Common myeloid progenitor, CD34-positive (primary cell): Measurements from ENCODE around the gene CRIM1.

ENCODE experiments used
- CTCF ChIA-PET: fragments of 350-600 bp; sonication (Branson Sonifier 250); formaldehyde crosslinking; loops from one replicate; lab custom pipeline; 2021; ENCODE audit warnings: antibody characterized with exemption; lab: Charles Lee
- POLR2A ChIA-PET: fragments of 350-600 bp; sonication (Branson Sonifier 250); formaldehyde crosslinking; loops from one replicate; lab custom pipeline; 2021; ENCODE audit warnings: antibody characterized with exemption; lab: Charles Lee
- DNase-seq, 3 donors: peaks; one replicate each; pipeline versions ENCODE4 v3.0.0 to v3.0.0-alpha.2; 2013
- H3K27ac ChIP-seq, 2 experiments: 1 replicate in 1 of 2; 2 replicates in 1 of 2; pipeline ENCODE4 v1.7.0; 2013; ENCODE audit warnings: inconsistent platforms in 2 of 2, low read length in 2 of 2, mild to moderate bottlenecking in 2 of 2, low read depth in 1 of 2, moderate library complexity in 1 of 2; ENCODE audit not compliant: severe bottlenecking in 2 of 2, insufficient read depth in 1 of 2, poor library complexity in 1 of 2
- H3K27me3 ChIP-seq, 5 experiments: replicated peaks in 2 of 5; 1 replicate in 3 of 5; 2 replicates in 2 of 5; pipeline versions ENCODE4 v1.6.1 to v1.7.0; 2013; ENCODE audit warnings: low read length in 4 of 5, mild to moderate bottlenecking in 2 of 5, moderate library complexity in 2 of 5, inconsistent platforms in 1 of 5; ENCODE audit not compliant: insufficient read depth in 5 of 5, control insufficient read depth in 4 of 5
- H3K36me3 ChIP-seq, 4 experiments: 1 replicate in 2 of 4; 2 replicates in 2 of 4; pipeline versions ENCODE4 v1.6.1 to v1.7.0; 2013; ENCODE audit warnings: low read length in 3 of 4, control low read depth in 1 of 4, mild to moderate bottlenecking in 1 of 4; ENCODE audit not compliant: control insufficient read depth in 4 of 4, insufficient read depth in 4 of 4
- H3K4me1 ChIP-seq, 4 experiments: 1 replicate in 3 of 4; 2 replicates in 1 of 4; pipeline versions ENCODE4 v1.6.1 to v1.7.1; 2013; ENCODE audit warnings: low read length in 3 of 4, mild to moderate bottlenecking in 3 of 4, control low read depth in 1 of 4, inconsistent platforms in 1 of 4, moderate library complexity in 1 of 4; ENCODE audit not compliant: control insufficient read depth in 4 of 4, insufficient read depth in 4 of 4; ENCODE audit errors: control extremely low read depth in 1 of 4
- H3K4me3 ChIP-seq, 7 experiments: 1 replicate in 4 of 7; 2 replicates in 3 of 7; pipeline versions ENCODE4 v1.5.1 to v1.7.0; 2013; ENCODE audit warnings: mild to moderate bottlenecking in 7 of 7, low read length in 6 of 7, moderate library complexity in 6 of 7, inconsistent platforms in 2 of 7, low read depth in 2 of 7, control low read depth in 1 of 7; ENCODE audit not compliant: insufficient read depth in 4 of 7, control insufficient read depth in 1 of 7; ENCODE audit errors: extremely low read depth in 1 of 7
- H3K9me3 ChIP-seq, 5 experiments: 1 replicate in 4 of 5; 2 replicates in 1 of 5; pipeline versions ENCODE4 v1.6.1 to v1.7.1; 2013; ENCODE audit warnings: low read length in 4 of 5, mild to moderate bottlenecking in 2 of 5, inconsistent platforms in 1 of 5, low read depth in 1 of 5, moderate library complexity in 1 of 5; ENCODE audit not compliant: control insufficient read depth in 4 of 5, insufficient read depth in 2 of 5; ENCODE audit errors: control extremely low read depth in 1 of 5
- WGBS: methylation state at CpG from one replicate; pipeline ENCODE4 v1.1.5; 2013; ENCODE audit not compliant: insufficient coverage; 5-methylcytosine and 5-hydroxymethylcytosine counted together

Gene CRIM1

DNA sequence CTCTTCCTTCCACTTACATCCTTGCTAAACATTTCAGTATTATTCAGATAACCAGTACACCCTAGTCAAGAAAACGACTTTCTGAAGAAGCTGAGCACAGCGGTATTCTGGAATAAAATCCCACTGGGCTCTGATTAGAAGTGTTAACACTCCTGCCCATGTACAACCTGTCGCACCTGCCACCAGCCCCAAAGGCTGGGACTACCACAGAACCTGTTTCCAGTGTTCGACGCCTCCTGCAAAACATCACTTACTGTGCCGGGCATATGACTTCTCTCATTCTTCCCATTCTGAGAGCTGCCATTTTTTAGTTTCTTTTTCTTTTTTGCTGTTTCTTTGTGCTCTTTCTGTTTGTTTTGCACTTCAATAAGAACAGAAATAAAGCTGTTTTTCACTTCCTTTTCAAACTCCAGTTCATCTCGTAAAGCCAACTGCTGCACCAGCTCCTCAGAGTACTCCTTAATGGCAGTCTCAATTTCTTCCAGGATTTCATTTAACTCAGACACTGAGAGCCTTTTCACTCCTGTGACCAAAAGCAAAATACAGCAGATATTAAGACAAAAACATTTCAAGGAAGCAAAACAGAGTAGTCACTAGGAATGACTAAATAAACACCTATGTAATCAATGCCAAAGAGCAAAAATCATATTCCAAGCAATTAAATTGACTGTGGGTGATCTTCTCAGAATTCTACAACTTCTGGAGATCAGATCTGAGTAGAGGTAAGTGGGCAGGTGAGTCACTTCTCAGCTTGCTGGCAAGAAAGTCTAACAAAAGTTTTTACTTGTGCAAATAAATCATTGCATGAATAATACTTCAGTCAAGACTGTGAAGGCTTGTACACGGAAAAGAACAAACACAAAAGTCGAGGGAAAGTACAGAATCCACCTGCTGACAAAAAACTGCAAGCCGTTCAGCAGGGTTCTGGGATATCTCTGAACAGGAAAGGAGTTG, 223.0 kb downstream of the CRIM1 start:
- Histone ChIP-seq H3K27ac (no peak overlapping the region), H3K36me3 (peaks cover 27 to 81% (median 56%) of the 10 kb centered on the region in 4 experiments), H3K27me3 (no peaks in the 10 kb centered on the region), H3K4me1 (no peaks in the 10 kb centered on the region), H3K4me3 (no peak overlapping the region), H3K9me3 (no peaks in the 10 kb centered on the region)
- CTCF ChIA-PET: interaction anchor here (1.2 to 1.6 kb wide), 2 partner anchors 10 to 11 kb away, joined by 3 to 4 read pairs; no protein-coding TSS in a partner anchor
- WGBS: 98% methylated on average over 7 of the region's 10 CpGs
- DNase-seq: no peak
- POLR2A ChIA-PET: no interaction called here

- DNase-seq: no peak
- Histone ChIP-seq H3K4me1 (no peaks in the 10 kb centered on the region), H3K27me3 (no peaks in the 10 kb centered on the region), H3K27ac (no peak overlapping the region), H3K9me3 (no peaks in the 10 kb centered on the region), H3K36me3 (peaks cover 20 to 81% (median 59%) of the 10 kb centered on the region in 4 experiments), H3K4me3 (no peak overlapping the region)
- ChIA-PET CTCF (interaction anchor here (1.6 kb wide), 1 partner anchor 10 kb away, joined by 3 read pairs; no protein-coding TSS in a partner anchor), POLR2A (no interaction called here)
Measured at GRCh38 chr2:36579297-36579664, 223.7 kb downstream of the CRIM1 start.

DNA sequence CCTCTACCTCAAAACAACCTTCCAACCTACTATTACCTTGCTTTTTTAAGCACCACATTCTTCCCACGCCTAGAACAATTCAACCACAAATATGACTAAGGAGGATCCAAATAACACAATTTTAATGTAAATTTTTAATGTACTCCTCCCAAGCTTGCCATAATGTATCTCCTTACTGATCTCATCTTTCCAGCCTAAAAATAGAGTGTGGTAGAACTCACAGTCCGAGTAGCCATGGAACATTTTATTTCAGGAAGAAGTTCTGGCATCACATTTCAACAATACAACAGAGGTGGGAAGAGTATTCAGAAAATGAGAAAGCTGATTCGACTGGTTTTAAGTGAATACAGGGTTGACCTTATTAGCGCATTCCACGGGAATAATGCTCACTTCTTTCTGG, 227.0 kb downstream of the CRIM1 start:
- CTCF ChIA-PET: interaction anchor here (0.6 to 1.4 kb wide), 3 partner anchors 10 to 72 kb away, joined by 3 to 4 read pairs (median 3); no protein-coding TSS in a partner anchor
- no peak for DNase-seq
- H3K27me3 ChIP-seq: no peaks in the 10 kb centered on the region
- POLR2A ChIA-PET: interaction anchor here (0.6 kb wide), 1 partner anchor 32 kb away, joined by 3 read pairs; no protein-coding TSS in a partner anchor
- no peaks in the 10 kb centered on the region for H3K9me3 ChIP-seq
- no peak overlapping the region for H3K27ac ChIP-seq
- WGBS: 100% methylated on average over 3 of the region's 5 CpGs
- H3K36me3 ChIP-seq: peaks cover 18 to 87% (median 58%) of the 10 kb centered on the region in 4 experiments
- H3K4me3 ChIP-seq: no peak overlapping the region
- H3K4me1 ChIP-seq: no peaks in the 10 kb centered on the region

- Histone ChIP-seq H3K4me3 (no peak overlapping the region), H3K9me3 (no peaks in the 10 kb centered on the region), H3K27ac (no peak overlapping the region), H3K27me3 (no peaks in the 10 kb centered on the region), H3K36me3 (peaks cover 18 to 89% (median 56%) of the 10 kb centered on the region in 4 experiments), H3K4me1 (no peaks in the 10 kb centered on the region)
- WGBS: 89% methylated on average over 3 of the region's 3 CpGs
- ChIA-PET CTCF (interaction anchor here (0.6 to 1.4 kb wide), 2 partner anchors 10 to 12 kb away, joined by 3 read pairs; no protein-coding TSS in a partner anchor), POLR2A (no interaction called here)
- no peak for DNase-seq
Measured at GRCh38 chr2:36582951-36583350, 227.4 kb downstream of the CRIM1 start.

DNA sequence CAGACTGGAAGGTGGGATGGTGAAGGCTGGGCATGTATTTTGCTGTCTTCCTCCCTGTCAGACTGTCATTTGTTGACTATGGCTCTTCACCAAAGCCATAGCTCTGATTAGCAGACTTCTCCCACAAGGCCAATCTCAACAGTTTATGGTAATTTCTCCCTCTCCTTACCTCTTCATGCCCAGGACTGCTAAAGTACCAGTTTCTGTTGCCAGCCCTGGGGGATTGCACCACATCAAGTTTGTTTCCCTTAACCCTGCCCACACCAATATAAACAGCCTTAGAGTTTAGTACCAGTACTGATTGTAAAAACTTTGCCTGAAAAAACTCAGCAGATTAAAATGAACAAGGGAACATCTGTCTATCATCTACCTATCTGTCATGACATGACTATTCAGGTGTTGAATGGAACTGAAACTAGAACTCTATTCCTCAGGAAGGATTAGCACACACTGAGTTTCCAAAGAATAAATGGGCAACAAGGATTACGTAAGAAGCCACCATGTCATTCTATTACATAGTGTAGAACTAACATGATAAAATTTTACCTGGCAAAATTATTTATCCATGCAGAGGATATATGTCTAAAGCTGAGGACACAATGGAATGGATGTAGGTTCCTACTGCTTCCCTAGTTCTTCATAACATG, 228.7 kb downstream of the CRIM1 start:
- Histone ChIP-seq H3K4me3 (no peak overlapping the region), H3K27me3 (no peaks in the 10 kb centered on the region), H3K27ac (no peak overlapping the region), H3K36me3 (peaks cover 15 to 85% (median 50%) of the 10 kb centered on the region in 4 experiments), H3K9me3 (no peaks in the 10 kb centered on the region), H3K4me1 (no peaks in the 10 kb centered on the region)
- no CpG with 5 or more reads among the region's 1 CpG for WGBS
- ChIA-PET CTCF (interaction anchor here (1.4 kb wide), 1 partner anchor 11 kb away, joined by 3 read pairs; no protein-coding TSS in a partner anchor), POLR2A (no interaction called here)
- no peak for DNase-seq

DNA sequence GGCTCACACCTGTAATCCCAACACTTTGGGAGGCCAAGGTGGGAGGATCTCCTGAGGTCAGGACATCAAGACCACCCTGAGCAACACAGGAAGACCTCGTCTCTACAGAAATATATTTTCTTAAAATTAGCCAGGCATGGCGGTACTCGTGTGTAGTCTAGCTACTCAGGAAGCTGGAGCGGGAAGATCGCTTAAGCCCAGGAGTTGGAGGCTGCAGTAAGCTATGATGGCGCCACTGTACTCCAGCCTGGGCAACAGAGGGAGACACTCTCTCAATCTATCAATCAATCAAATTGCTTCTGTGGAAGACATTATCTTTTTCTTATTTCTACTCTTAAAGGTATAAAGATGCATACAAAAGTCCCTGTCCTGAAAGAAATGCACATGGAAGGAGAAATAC, 231.1 kb downstream of the CRIM1 start:
- H3K36me3 ChIP-seq: peaks cover 6 to 78% (median 42%) of the 10 kb centered on the region in 4 experiments
- 100% methylated on average over 5 of the region's 6 CpGs for WGBS
- H3K9me3 ChIP-seq: no peaks in the 10 kb centered on the region
- no peak overlapping the region for H3K4me3 ChIP-seq
- no peaks in the 10 kb centered on the region for H3K4me1 ChIP-seq
- DNase-seq: no peak
- POLR2A ChIA-PET: no interaction called here
- CTCF ChIA-PET: interaction anchor here (1.5 kb wide), 1 partner anchor 44 kb away, joined by 3 read pairs; no protein-coding TSS in a partner anchor
- H3K27me3 ChIP-seq: no peaks in the 10 kb centered on the region
- no peak overlapping the region for H3K27ac ChIP-seq
